GM20431 (cell line): ENCODE data around the gene BAZ2B.
"Not testable (repeated sequence)": the region's sequence is repeated elsewhere in the genome, so short reads cannot be mapped to it uniquely, and the experiment has no call there.

ENCODE experiments used
- in situ Hi-C: fragments of 300-500 bp; cut with MseI, MboI; formaldehyde crosslinking; loops from one replicate; pipeline ENCODE4 v1.15.0; 2020; ENCODE audit warnings: low sequenced_read_pairs; ENCODE audit not compliant: unreplicated experiment

BAZ2B gene

GRCh38 chr2:159546716-159547430 lies 69.5 kb downstream of the BAZ2B start:
- in situ Hi-C loops, result no loop called here

GRCh38 chr2:159546039-159546438 lies 70.3 kb downstream of the BAZ2B start:
- in situ Hi-C loops, result no loop called here

GRCh38 chr2:159545085-159545484 lies 71.3 kb downstream of the BAZ2B start:
- in situ Hi-C loops, result no loop called here

- in situ Hi-C loops, result no loop called here
Observed at GRCh38 chr2:159542101-159542500, 74.2 kb downstream of the BAZ2B start.

GRCh38 chr2:159539701-159540100 lies 76.6 kb downstream of the BAZ2B start:
- in situ Hi-C loops, result no loop called here

- in situ Hi-C loops, result no loop called here
Observed at GRCh38 chr2:159538801-159539200, 77.5 kb downstream of the BAZ2B start.

GRCh38 chr2:159535261-159535660 lies 81.1 kb downstream of the BAZ2B start:
- in situ Hi-C loops, result not testable (repeated sequence)

GRCh38 chr2:159531475-159531874 lies 84.9 kb downstream of the BAZ2B start:
- in situ Hi-C loops, result no loop called here

GRCh38 chr2:159526433-159526832 lies 89.9 kb downstream of the BAZ2B start:
- in situ Hi-C loops, result no loop called here

- in situ Hi-C loops, result no loop called here
Observed at GRCh38 chr2:159525012-159525411, 91.3 kb downstream of the BAZ2B start.

GRCh38 chr2:159521272-159521671 lies 95.1 kb downstream of the BAZ2B start:
- in situ Hi-C loops, result no loop called here

GRCh38 chr2:159518321-159519005 lies 97.9 kb downstream of the BAZ2B start:
- in situ Hi-C loops, result no loop called here

GRCh38 chr2:159516241-159516758 lies 100.0 kb downstream of the BAZ2B start:
- in situ Hi-C loops, result no loop called here

GRCh38 chr2:159515441-159515840 lies 100.9 kb downstream of the BAZ2B start:
- in situ Hi-C loops, result no loop called here

GRCh38 chr2:159513745-159514144 lies 102.6 kb downstream of the BAZ2B start:
- in situ Hi-C loops, result no loop called here

- in situ Hi-C loops, result no loop called here
Observed at GRCh38 chr2:159508140-159508539, 108.2 kb downstream of the BAZ2B start.

GRCh38 chr2:159506764-159507440 lies 109.4 kb downstream of the BAZ2B start:
- in situ Hi-C loops, result no loop called here

- in situ Hi-C loops, result no loop called here
Observed at GRCh38 chr2:159506202-159506601, 110.1 kb downstream of the BAZ2B start.

GRCh38 chr2:159505196-159505595 lies 111.2 kb downstream of the BAZ2B start:
- in situ Hi-C loops, result no loop called here

- in situ Hi-C loops, result no loop called here
Observed at GRCh38 chr2:159501743-159502142, 114.6 kb downstream of the BAZ2B start.

- in situ Hi-C loops, result no loop called here
Observed at GRCh38 chr2:159497847-159498246, 118.5 kb downstream of the BAZ2B start.
